ENCODE data around the gene GOLPH3L. TPM values are rescaled to one million over a fixed set of nuclear protein-coding genes. Genes with fewer than 3 reads are reported as not detected.
"Not testable (repeated sequence)": the region's sequence is repeated elsewhere in the genome, so short reads cannot be mapped to it uniquely, and the experiment has no call there.

The GOLPH3L gene
- total RNA-seq, 1 donor from 2014 or later = 28.2 TPM

- DNase-seq (ENCODE audit: low read depth) = peak; percentile 45
These were observed 81.4 kb downstream of the GOLPH3L start for GRCh38 chr1:150615346-150616201.

GRCh38 chr1:150613061-150613920, 83.7 kb downstream of the GOLPH3L start:
- DNase-seq (ENCODE audit: low read depth) = peak; percentile 89

DNA sequence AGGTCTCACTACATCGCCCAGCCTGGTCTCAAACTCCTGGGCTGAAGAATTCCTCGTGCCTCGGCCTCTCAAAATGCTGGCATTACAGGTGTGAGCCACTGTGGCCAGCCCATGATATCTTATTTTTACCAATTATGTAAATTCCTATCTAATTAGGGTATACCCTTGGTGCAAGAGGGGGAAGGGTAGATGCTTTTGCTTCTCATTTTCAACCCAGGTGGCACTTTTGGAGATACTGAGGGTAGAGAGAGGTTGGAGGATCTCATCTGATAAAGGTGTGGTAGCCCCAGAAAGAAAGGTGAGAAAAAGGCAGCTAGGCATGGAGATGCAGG, 85.0 kb downstream of the GOLPH3L start:
- no peak for DNase-seq (ENCODE audit: low read depth)

- DNase-seq (ENCODE audit: low read depth) = no peak
These were observed 86.4 kb downstream of the GOLPH3L start for GRCh38 chr1:150610576-150610975.

GRCh38 chr1:150609732-150610131, 87.2 kb downstream of the GOLPH3L start:
- DNase-seq (ENCODE audit: low read depth) = peak; percentile 38

- no peak for DNase-seq (ENCODE audit: low read depth)
These were observed 90.4 kb downstream of the GOLPH3L start for GRCh38 chr1:150606463-150607142.

- not testable (repeated sequence) for DNase-seq (ENCODE audit: low read depth)
These were observed 91.6 kb downstream of the GOLPH3L start for GRCh38 chr1:150605451-150605731.

DNA sequence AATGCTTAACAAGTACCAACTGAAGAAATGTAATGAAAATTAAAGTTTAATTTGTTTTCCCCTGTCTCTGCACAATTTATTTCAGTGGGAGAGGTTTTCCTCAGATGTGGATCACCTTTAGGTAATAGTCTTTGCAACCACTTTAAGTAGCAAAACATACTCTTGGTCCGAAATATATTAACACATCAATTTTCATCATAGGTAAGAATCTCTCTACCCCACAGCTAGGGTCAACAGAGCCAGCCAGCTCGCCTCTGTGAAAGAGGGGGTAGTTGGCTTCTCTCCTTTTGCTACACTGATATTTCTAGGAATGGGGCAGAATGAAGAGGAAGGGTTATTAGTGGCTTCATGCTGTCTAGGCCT, 92.7 kb downstream of the GOLPH3L start:
- DNase-seq (ENCODE audit: low read depth) = no peak

GRCh38 chr1:150603711-150604110, 93.2 kb downstream of the GOLPH3L start:
- DNase-seq (ENCODE audit: low read depth) = no peak

- not testable (repeated sequence) for DNase-seq (ENCODE audit: low read depth)
These were observed 94.6 kb downstream of the GOLPH3L start for GRCh38 chr1:150602372-150602771.

- no peak for DNase-seq (ENCODE audit: low read depth)
These were observed 95.4 kb downstream of the GOLPH3L start for GRCh38 chr1:150601540-150601939.

DNA sequence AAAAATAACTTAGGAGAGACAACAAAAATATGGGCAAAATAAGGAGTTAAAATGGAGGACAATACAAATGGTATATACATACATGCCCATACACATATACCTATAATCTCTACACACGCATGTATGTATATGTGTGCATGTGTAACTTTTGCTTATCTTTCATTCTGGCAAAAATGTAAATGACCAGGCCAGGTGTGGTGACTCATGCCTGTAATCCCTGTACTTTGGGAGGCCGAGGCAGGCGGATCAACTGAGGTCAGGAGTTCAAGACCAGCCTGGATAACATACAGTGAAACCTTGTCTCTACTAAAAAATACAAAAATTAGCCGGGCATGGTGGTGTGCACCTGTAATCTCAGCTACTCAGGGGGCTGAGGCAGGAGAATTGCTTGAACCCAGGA, 98.6 kb downstream of the GOLPH3L start:
- DNase-seq (ENCODE audit: low read depth) = not testable (repeated sequence)

DNA sequence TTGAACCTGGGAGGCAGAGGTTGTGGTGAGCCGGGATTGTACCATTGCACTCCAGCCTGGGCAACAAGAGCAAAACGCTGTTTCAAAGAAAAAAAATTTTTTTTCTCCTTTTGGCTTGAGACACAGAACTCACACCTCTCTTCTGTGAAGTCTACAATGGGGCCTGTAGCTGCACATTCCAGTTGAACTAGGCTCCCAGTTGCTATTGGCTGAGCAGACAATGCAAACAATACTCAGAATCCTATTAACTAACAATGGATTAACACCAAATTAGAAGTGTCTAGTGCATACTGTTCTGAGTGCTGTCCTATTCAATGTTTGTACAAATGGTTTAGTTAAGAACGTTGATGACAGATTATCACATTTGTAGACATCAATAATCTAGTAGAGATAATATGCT, 100.0 kb downstream of the GOLPH3L start:
- DNase-seq (ENCODE audit: low read depth) = no peak

Other genes starting within 250 kb of the GOLPH3L start
- 16.0 and 20.5 TPM in 2 replicates for gene TARS2, start 209.7 kb downstream of the GOLPH3L start, total RNA-seq
- 0.35 and 0.60 TPM in 2 replicates for gene ECM1, start 189.0 kb downstream of the GOLPH3L start, total RNA-seq
- not detected in 2 replicates for gene FALEC, start 181.4 kb downstream of the GOLPH3L start, total RNA-seq
- gene ADAMTSL4, start 147.7 kb downstream of the GOLPH3L start, total RNA-seq = 1.4 and 7.4 TPM in 2 replicates
- gene MCL1, start 117.5 kb downstream of the GOLPH3L start, total RNA-seq = 250 and 364 TPM in 2 replicates
- gene ENSA, start 67.5 kb downstream of the GOLPH3L start, total RNA-seq = 109 and 232 TPM in 2 replicates
- not detected in 2 replicates for gene HORMAD1, start 23.7 kb upstream of the GOLPH3L start, total RNA-seq
- gene CTSS, start 68.6 kb upstream of the GOLPH3L start, total RNA-seq = 39.5 and 77.3 TPM in 2 replicates
- 0.52 and 1.7 TPM in 2 replicates for gene CTSK, start 111.1 kb upstream of the GOLPH3L start, total RNA-seq
- gene ARNT, start 179.4 kb upstream of the GOLPH3L start, total RNA-seq = 33.2 and 65.6 TPM in 2 replicates
- gene CTXND2, start 190.0 kb upstream of the GOLPH3L start, total RNA-seq = not detected in 2 replicates
- 33.0 and 51.1 TPM in 2 replicates for gene SETDB1, start 229.2 kb upstream of the GOLPH3L start, total RNA-seq

Measured in renal cortical epithelial cell (primary cell).